ENCODE data around the gene ZNF394.

The ZNF394 gene

DNA sequence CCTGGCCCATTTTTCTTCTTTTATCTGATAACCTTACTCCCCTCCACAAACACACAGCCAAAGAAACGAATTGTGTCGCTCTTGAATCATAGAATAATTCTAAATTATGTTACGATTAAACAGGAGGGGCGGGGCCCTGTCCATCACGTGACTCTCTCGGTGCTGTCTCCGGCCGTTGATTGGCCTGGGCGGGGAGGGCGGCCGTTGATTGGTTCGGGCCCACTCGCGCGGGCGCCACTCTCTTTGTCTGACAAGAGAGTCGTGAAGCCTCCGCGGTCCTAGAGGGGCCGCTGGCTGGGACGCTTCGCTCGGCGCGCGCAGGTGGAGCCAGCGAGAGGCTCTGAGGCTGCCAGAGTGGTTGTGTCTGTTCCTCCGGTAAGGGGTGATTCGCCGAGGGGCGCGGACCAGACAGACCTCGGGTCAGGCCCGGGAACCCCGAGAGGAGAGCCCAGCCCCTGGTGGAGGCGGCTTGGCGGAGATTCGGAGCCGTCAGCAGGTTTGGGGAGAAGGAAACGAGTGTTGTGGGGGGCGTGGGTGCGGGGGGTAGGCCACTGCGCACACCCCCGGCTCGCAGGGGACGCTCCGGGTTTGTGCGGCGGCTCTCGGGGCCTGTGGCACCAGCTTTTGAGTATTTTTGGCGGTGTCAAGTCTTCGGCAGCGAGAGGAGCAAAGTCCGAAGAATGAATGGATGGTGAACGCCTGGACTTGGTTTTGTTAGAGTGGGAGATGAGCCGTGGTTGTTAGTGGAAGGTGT is 27.3 kb downstream of the ZNF394 start, which contains the start of gene ZNF789:
Gene ZNF789 (plus strand): TSS at position 330 of the 754 bp plus-strand sequence. CDS start 3,567 bp downstream, outside the sequence.
- peaks cover 3% of the 10 kb centered on the region for H3K36me3 Mint-ChIP-seq

DNA sequence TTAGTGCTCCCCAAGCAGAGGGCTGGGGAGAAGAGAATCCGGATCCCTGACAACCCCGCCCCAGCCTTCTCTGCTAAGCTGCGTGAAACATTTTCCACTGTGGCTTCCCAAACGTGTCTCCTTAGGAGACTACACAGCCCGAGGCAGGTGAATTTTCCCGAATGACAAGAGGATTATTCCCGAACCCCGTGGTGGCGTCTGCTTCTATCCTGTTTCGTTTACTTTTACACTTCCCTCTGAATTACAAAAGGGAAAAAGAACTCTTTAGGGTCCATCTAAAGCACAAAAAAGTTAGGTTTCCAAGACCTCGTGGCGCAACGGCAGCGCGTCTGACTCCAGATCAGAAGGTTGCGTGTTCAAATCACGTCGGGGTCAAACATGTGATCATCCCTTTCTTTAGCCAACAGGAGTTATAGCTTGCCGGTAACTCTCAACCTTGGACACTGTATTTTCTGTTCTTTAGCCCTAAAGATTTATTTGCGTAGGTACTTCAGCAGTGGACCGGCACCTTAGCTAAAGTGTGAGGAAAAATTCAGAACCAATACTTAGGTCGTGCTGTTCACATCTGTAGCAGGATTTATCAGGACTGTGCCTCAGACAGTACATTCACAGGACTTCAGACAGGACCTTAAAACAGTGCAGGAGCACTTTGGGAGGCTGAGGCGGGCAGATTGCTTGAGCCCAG is 30.6 kb downstream of the ZNF394 start:
- Mint-ChIP-seq H3K9me3 (no peaks in the 10 kb centered on the region), H3K27me3 (no peaks in the 10 kb centered on the region), H3K4me3 (no peak overlapping the region), H3K36me3 (no peaks in the 10 kb centered on the region), H3K27ac (no peak overlapping the region), H3K4me1 (peaks cover 17% of the 10 kb centered on the region)
- no peak for ATAC-seq (ENCODE audit: low read depth)
- DNase-seq (ENCODE audit: low spot score in 2 of 2), result no peak

More for the DNA sequence above, 27.3 kb downstream of the ZNF394 start, which contains the start of gene ZNF789:
- Mint-ChIP-seq H3K27ac (peak within 1 kb of the TSS; percentile 77), H3K4me3 (peak within 1 kb of the TSS; percentile 96), H3K9me3 (no peaks in the 10 kb centered on the region), H3K27me3 (no peaks in the 10 kb centered on the region), H3K4me1 (peaks cover 11% of the 10 kb centered on the region)
- ATAC-seq (ENCODE audit: low read depth), result peak; percentile 95
- DNase-seq (ENCODE audit: low spot score in 2 of 2), result peak; percentile 87 to 95

DNA sequence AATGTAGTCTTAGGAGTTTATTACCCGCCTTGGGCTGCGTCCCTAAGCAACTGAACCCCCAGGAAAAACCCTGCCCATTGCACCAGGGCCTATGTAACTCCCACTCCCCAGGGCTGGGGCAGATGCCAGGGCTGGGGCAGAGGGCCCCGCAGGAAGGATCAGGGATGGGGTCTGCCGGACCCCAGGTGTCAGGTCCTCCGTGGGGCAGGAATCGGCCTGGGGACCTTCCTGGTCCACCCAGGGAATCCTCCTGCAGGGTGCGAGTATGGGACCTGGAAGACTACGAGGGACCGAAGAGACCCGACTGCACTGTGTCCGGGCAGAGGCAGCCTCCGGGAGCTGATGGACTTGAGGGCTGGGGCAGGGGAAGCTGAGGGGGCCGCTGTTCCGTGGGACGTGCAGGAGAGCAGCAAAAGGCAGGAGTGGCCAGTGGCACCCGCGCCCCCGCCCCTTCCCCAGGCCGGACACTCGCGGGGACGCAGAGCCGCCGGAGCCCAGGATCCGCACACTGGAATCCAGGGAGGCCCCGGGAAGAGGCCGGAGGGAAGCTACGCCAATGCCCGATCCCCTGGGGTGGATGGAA is 31.7 kb downstream of the ZNF394 start:
- Mint-ChIP-seq H3K4me1 (peaks cover 21% of the 10 kb centered on the region), H3K36me3 (no peaks in the 10 kb centered on the region), H3K9me3 (no peaks in the 10 kb centered on the region), H3K4me3 (no peak overlapping the region), H3K27me3 (no peaks in the 10 kb centered on the region), H3K27ac (no peak overlapping the region)
- DNase-seq (ENCODE audit: low spot score in 2 of 2) (no peak), ATAC-seq (ENCODE audit: low read depth) (no peak)

DNA sequence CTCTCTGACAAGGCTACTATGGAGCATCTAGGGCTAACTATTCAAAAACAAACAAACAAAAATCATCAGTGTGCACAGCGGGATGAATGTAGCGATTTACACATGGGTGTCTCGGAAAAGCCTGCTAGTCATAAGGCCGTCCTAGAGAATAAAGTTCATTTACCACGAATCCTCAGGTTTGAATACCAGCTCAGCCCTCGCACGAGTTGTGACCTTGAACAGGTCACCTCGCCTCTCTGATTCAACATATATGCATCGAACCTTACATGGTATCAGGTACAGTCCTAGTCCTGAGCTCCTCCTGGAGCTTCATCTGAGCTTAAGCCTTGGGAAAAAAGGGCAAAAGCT is 34.7 kb downstream of the ZNF394 start:
- peak overlapping the region; percentile 92 for H3K4me3 Mint-ChIP-seq
- H3K9me3 Mint-ChIP-seq, result no peaks in the 10 kb centered on the region
- H3K27me3 Mint-ChIP-seq, result no peaks in the 10 kb centered on the region
- H3K36me3 Mint-ChIP-seq, result peaks cover 2% of the 10 kb centered on the region
- H3K4me1 Mint-ChIP-seq, result peaks cover 22% of the 10 kb centered on the region
- ATAC-seq (ENCODE audit: low read depth) (no peak), DNase-seq (ENCODE audit: low spot score in 2 of 2) (no peak)
- peak overlapping the region; percentile 87 for H3K27ac Mint-ChIP-seq

DNA sequence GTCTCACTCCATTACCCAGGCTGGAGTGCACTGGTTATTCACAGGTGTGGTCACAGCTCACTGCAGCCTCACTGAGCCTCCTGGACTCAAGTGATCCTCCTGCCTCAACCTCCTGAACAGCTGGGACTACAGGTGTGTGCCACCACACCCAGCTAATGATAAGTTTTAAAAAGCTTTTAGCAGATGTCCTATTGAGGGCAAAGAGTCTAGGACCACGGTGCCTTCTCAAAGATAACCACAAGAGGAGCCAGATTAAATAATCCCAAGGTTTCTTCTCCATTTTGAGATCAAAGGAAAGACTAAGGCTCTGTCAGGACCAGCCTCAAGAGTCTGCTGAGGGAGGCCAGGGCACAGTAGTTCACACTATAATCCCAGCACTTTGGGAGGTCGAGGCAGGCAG is 38.9 kb downstream of the ZNF394 start:
- H3K4me1 Mint-ChIP-seq, result peaks cover 24% of the 10 kb centered on the region
- H3K27ac Mint-ChIP-seq, result no peak overlapping the region
- peaks cover 6% of the 10 kb centered on the region for H3K36me3 Mint-ChIP-seq
- no peaks in the 10 kb centered on the region for H3K27me3 Mint-ChIP-seq
- H3K4me3 Mint-ChIP-seq, result no peak overlapping the region
- no peaks in the 10 kb centered on the region for H3K9me3 Mint-ChIP-seq
- ATAC-seq (ENCODE audit: low read depth) (no peak), DNase-seq (ENCODE audit: low spot score in 2 of 2) (no peak)

DNA sequence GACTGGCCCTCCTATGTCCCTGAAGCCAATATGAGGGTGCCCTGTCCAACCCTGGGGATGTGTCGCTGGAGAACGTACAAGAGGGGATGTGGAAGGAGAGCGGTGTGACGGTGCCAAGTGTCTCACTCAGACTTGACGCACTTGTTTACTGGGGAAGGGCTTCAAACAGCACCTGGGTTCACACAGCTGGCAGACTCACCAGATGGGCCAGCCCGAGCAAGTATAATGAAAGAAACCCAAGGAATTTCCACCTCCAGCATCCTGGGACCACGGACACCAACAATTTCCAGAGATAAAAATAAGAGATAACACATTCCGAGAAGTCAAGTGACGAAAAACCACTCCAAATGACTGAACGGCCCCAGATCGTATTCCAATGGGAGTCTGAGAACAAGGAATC is 39.4 kb downstream of the ZNF394 start:
- DNase-seq (ENCODE audit: low spot score in 2 of 2) (no peak), ATAC-seq (ENCODE audit: low read depth) (no peak)
- Mint-ChIP-seq H3K9me3 (no peaks in the 10 kb centered on the region), H3K4me1 (peaks cover 21% of the 10 kb centered on the region), H3K27ac (no peak overlapping the region), H3K36me3 (peaks cover 6% of the 10 kb centered on the region), H3K27me3 (no peaks in the 10 kb centered on the region), H3K4me3 (no peak overlapping the region)

DNA sequence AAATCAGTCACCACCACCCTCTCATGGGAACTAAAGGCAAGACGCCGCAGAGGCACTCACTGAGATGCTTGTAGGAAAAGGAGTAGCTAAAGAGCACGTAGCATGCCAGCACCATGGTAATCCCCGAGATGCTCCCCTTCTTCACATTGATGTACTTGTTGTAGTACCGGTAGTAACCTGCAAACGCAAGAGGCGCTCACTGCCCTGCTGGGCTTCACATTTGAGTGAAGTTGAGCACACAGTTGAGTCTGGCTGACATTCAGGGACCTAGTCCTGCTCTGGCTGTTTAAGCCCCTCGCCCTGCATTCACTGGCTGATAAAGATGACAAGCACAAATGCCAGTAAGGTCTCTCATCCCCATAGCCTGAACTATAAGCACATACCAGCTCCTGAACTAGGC is 41.0 kb downstream of the ZNF394 start:
- Mint-ChIP-seq H3K27ac (no peak overlapping the region), H3K4me3 (no peak overlapping the region), H3K4me1 (peaks cover 16% of the 10 kb centered on the region), H3K9me3 (no peaks in the 10 kb centered on the region), H3K36me3 (peaks cover 7% of the 10 kb centered on the region), H3K27me3 (no peaks in the 10 kb centered on the region)
- DNase-seq (ENCODE audit: low spot score in 2 of 2) (no peak), ATAC-seq (ENCODE audit: low read depth) (peak; percentile 41)

DNA sequence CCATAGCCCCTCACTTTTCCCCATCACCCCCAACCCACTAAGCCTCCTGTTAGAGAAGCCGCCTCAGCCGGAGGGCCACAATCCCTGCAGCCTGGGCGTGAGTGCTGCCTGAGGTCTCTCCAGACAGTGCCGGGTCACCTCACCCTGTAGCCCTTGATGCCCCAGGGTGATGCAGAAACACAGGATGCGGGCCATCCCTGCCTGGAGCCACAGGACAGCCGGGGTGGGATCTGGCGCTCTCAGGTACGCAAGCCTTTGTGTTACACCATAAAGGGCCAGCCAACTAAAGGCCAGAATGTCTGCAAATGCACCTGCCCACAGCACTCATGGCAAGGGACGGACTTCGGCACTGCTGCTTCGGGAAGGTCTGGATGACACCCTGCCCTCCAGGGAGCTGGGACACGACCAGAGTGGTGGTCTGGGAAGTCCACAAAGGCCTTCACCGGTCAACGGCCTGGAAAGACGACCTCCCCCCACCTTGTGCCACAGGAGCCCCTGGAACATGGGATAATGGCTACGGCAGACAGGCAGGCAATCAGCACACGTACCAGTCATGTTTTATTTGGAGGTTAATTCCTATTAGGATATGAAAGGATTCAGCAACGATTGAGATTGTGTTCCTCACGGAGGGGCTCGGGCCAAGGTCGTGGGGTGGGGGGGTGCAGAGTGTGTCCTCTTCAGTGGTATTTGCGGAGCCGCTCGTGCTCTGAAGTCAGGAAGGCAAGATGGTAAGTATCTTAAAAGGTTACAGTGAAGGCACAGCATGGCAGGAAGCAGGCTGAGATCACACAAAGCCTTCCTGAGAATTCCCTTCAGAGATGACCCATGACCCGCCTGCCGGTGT is 42.2 kb downstream of the ZNF394 start:
- Mint-ChIP-seq H3K9me3 (no peaks in the 10 kb centered on the region), H3K4me1 (peaks cover 11% of the 10 kb centered on the region), H3K27ac (no peak overlapping the region), H3K36me3 (peaks cover 11% of the 10 kb centered on the region), H3K27me3 (no peaks in the 10 kb centered on the region), H3K4me3 (no peak overlapping the region)
- no peak for DNase-seq (ENCODE audit: low spot score in 2 of 2)
- no peak for ATAC-seq (ENCODE audit: low read depth)

DNA sequence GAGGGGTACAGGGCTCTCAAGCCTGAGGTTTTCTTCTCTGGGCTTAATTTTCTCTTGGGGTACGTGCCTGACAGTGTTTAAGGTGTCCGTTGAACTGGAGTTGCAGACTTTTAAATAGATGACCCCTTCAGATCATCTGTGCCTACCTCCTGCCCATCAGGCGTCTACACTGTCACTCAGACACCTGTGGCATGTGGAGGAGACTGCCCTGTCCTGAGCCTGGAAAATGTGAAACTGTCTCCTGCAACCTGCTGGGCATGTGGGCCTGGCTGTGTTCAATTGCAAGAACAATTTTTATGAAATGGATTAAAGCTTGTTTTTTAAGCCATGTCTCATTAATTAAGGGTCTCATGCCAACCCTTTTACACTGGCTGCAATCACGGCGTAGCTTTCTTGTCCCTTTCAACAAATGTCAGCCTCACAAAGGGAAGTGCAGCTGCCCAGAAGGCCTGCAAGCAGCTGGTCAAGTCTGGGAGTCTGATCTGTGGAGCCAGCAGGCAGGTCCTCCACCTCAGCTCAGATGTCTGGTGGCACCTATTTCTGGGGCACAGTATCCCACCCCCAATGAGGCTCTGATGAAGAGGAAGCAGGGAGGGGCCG is 42.9 kb downstream of the ZNF394 start:
- H3K4me3 Mint-ChIP-seq, result no peak overlapping the region
- DNase-seq (ENCODE audit: low spot score in 2 of 2) (no peak), ATAC-seq (ENCODE audit: low read depth) (no peak)
- H3K36me3 Mint-ChIP-seq, result peaks cover 11% of the 10 kb centered on the region
- H3K27ac Mint-ChIP-seq, result no peak overlapping the region
- H3K27me3 Mint-ChIP-seq, result no peaks in the 10 kb centered on the region
- no peaks in the 10 kb centered on the region for H3K9me3 Mint-ChIP-seq
- peaks cover 9% of the 10 kb centered on the region for H3K4me1 Mint-ChIP-seq

DNA sequence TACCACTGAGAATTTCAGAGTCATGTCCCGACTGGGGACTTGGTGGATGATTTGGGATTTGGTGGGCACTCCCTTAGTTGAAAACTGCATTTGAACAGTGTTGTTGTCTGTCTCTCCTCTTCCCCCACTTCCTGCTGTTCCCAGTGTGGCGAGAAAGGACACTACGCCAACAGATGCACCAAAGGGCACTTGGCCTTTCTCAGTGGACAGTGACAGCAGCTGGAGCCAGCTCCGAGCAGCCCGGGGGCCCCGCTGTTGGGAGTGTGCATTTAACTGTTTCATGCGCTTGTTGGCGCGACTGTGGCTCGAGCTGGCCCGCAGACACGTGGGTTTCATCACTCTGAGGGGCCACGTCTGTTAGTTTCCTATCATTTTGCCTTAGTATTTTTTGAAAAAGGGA is 43.8 kb downstream of the ZNF394 start:
- H3K27me3 Mint-ChIP-seq, result no peaks in the 10 kb centered on the region
- no peak overlapping the region for H3K27ac Mint-ChIP-seq
- ATAC-seq (ENCODE audit: low read depth) (no peak), DNase-seq (ENCODE audit: low spot score in 2 of 2) (no peak)
- H3K4me3 Mint-ChIP-seq, result no peak overlapping the region
- H3K36me3 Mint-ChIP-seq, result peaks cover 11% of the 10 kb centered on the region
- H3K4me1 Mint-ChIP-seq, result peaks cover 9% of the 10 kb centered on the region
- no peaks in the 10 kb centered on the region for H3K9me3 Mint-ChIP-seq

DNA sequence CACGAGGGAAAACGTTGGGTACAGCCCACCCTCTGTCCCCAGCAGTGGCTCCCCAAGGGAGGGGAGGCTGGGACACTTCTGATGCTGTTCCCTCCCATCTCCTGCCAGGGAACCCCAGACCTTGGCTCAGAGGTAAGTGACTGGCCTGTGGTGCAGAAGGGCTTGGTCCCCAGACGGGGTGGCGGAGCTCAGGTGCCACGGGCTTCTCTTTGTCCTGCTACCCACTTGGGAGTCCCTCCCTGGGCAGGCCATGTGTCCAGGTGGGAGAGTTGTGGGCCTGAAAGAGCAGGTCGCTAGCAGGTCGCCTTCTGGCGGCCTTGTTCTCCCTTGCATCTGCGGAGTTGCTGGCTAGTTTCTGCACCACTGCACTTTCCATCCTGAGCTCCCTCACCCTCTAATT is 44.2 kb downstream of the ZNF394 start:
- DNase-seq (ENCODE audit: low spot score in 2 of 2) (no peak), ATAC-seq (ENCODE audit: low read depth) (no peak)
- Mint-ChIP-seq H3K9me3 (no peaks in the 10 kb centered on the region), H3K36me3 (peaks cover 14% of the 10 kb centered on the region), H3K27ac (no peak overlapping the region), H3K4me1 (peaks cover 9% of the 10 kb centered on the region), H3K27me3 (no peaks in the 10 kb centered on the region), H3K4me3 (no peak overlapping the region)

DNA sequence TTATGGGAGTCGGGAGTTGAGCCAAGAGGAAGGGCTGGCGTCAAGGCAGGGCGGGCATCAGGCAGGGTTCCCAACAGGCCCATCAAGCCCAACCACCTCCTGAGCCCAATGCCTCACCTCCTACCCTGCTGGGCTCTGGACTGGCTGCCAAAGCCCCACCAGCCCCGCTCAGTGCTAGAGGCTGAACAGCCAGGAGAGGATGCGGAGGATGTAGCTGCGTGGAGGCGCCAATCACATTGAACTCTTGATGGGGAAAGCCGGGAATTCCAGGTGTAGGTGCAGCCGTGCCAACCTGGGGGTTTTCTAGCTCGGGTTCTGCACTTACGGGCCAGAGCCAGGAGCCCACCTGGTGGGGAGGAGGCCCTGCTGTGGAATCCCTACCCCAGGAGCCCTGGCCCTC is 47.0 kb downstream of the ZNF394 start:
- Mint-ChIP-seq H3K4me1 (peaks cover 6% of the 10 kb centered on the region), H3K4me3 (no peak overlapping the region), H3K27ac (no peak overlapping the region), H3K9me3 (no peaks in the 10 kb centered on the region), H3K27me3 (no peaks in the 10 kb centered on the region), H3K36me3 (peaks cover 18% of the 10 kb centered on the region)
- ATAC-seq (ENCODE audit: low read depth) (no peak), DNase-seq (ENCODE audit: low spot score in 2 of 2) (no peak)

DNA sequence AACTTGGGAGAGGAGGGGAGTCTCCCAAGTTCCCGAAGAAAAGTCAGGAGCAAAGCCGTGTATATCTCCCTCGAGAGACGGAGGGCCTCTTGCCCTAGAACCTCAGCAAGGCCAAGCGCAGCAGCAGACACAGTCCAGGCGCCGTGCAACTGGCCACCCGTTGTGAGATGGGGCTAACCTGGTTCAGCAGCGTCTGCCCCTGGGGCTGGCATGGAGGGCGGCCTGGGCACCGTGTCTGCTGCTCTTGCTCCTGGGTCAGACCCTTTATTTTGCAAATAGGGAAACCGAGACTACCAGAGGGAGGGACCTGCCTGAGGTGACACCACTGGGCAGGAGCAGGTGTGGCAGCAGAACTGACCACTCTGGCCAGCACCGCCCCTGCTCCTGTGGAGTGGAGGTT is 47.5 kb downstream of the ZNF394 start:
- Mint-ChIP-seq H3K27ac (no peak overlapping the region), H3K36me3 (peaks cover 18% of the 10 kb centered on the region), H3K27me3 (no peaks in the 10 kb centered on the region), H3K4me3 (no peak overlapping the region), H3K4me1 (peaks cover 6% of the 10 kb centered on the region), H3K9me3 (no peaks in the 10 kb centered on the region)
- ATAC-seq (ENCODE audit: low read depth) (no peak), DNase-seq (ENCODE audit: low spot score in 2 of 2) (no peak)
